ENCODE results near the gene BHMT2. TPM values are rescaled to one million over a fixed set of nuclear protein-coding genes. Genes with fewer than 3 reads are reported as not detected.

Gene BHMT2
- polyA plus RNA-seq, 1 donor from 2014 or later: not detected

DNA sequence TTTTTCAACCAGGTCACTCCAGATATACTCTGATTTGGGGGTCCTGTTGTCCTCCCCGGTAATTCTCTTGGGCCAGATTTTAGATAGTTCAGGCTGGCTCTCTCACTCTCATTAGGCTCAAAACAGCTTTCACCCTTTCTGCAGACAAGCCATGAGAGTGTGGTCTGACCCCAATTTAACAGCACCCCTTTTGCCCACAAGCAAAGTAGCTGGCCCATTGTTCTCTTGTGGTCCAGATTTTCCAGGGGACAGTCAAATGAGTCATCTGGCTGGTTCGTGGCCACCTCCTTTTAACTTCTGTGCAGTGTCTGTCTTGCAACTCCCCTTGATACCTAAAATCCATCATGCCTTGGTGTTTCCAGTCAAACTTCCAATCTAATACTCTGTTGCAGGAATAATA is 16.5 kb downstream of the BHMT2 start:
- H3K27ac Mint-ChIP-seq: no peak overlapping the region
- H3K4me1 Mint-ChIP-seq: no peaks in the 10 kb centered on the region
- H3K9me3 Mint-ChIP-seq: no peaks in the 10 kb centered on the region
- H3K36me3 Mint-ChIP-seq: peaks cover 2% of the 10 kb centered on the region
- no peak overlapping the region for H3K4me3 Mint-ChIP-seq
- peaks cover 3% of the 10 kb centered on the region for H3K27me3 Mint-ChIP-seq

DNA sequence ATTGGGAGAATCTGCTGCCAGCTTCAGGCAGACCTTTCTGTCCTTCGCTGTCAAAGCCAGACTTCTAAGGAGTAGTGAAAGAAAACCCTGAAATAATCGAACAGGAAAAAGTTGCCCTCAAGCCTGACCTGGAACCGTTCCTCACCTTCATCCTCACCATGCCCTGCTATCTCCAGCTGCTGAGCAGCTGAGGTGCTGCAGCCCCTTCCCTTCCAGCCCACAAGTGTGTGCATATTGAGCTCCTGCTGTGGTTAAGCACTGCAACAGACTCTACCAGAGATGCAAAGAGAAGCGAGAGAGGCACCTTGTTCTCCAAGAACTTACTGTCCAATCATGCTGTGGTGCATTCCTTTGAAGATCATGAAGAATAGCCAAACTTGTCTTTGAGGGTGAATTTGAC is 18.9 kb downstream of the BHMT2 start:
- no peaks in the 10 kb centered on the region for H3K36me3 Mint-ChIP-seq
- no peaks in the 10 kb centered on the region for H3K9me3 Mint-ChIP-seq
- H3K4me3 Mint-ChIP-seq: no peak overlapping the region
- H3K4me1 Mint-ChIP-seq: no peaks in the 10 kb centered on the region
- H3K27me3 Mint-ChIP-seq: peaks cover 4% of the 10 kb centered on the region
- no peak overlapping the region for H3K27ac Mint-ChIP-seq

DNA sequence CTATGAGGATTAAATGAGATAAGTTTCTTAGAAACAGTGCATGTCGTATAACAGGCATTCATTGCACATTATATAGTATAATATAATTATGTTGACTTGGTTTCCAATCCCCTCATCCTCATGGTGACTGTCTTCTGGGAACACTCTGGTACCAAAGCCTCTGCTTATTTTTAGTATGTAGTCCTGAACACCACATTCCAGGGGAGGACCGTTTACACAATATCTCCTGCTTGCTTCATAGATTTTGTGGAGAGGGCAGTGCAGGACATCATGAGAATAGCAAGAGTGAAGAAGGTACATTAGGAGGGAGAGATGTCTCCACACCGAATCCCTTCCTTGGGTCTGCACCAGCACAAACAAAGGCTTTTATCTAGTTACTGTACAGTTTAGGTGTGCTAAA is 21.5 kb downstream of the BHMT2 start:
- no peak overlapping the region for H3K27ac Mint-ChIP-seq
- H3K36me3 Mint-ChIP-seq: no peaks in the 10 kb centered on the region
- H3K4me3 Mint-ChIP-seq: no peak overlapping the region
- no peaks in the 10 kb centered on the region for H3K4me1 Mint-ChIP-seq
- no peaks in the 10 kb centered on the region for H3K9me3 Mint-ChIP-seq
- peaks cover 5% of the 10 kb centered on the region for H3K27me3 Mint-ChIP-seq

DNA sequence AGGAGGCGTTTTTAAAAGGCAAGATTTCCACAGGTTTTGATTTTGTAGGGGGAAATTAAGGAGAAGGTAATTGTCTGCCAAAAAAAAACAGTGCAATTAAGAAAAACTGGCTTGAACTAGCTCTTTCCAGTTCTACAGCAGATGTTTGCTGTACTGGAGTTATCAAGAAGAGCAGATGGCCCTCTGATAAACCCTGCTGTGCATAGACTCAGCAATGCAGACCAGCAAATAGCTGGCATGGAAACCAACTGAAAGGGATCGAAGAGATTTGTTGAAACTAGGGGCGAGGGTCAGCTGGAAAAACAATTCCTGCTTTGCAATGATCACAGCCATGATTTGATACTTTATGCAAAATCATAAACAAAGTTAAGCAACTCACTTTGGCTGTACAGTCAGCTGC is 24.2 kb downstream of the BHMT2 start:
- Mint-ChIP-seq H3K4me1 (no peaks in the 10 kb centered on the region), H3K27ac (no peak overlapping the region), H3K9me3 (no peaks in the 10 kb centered on the region), H3K36me3 (no peaks in the 10 kb centered on the region), H3K27me3 (peaks cover 4% of the 10 kb centered on the region), H3K4me3 (no peak overlapping the region)

DNA sequence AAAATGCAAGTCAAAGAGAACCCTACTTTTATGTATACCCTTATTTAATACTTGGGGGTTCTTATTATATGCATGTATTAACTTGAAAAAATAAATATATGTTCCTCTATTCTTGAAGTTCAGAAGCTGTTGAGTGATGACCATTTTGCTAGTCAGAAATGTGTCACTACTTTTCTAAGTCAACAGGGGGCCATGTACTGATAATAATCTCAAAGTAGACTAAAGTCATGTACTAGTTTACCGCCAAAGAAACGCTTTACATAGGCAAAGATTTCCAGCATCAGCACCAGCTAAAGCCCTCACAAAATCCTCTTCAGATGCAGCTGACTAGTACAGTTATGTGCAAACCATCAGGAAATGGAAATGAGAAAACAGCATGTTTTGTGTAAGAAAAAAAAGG is 36.3 kb downstream of the BHMT2 start:
- peaks cover 0 to 5% (median 0%) of the 10 kb centered on the region in 3 donors for H3K9me3 Mint-ChIP-seq
- peaks cover 17% of the 10 kb centered on the region for H3K27me3 Mint-ChIP-seq
- no peak overlapping the region for H3K27ac Mint-ChIP-seq
- no peak overlapping the region for H3K4me3 Mint-ChIP-seq
- H3K4me1 Mint-ChIP-seq: no peaks in the 10 kb centered on the region
- no peaks in the 10 kb centered on the region for H3K36me3 Mint-ChIP-seq

DNA sequence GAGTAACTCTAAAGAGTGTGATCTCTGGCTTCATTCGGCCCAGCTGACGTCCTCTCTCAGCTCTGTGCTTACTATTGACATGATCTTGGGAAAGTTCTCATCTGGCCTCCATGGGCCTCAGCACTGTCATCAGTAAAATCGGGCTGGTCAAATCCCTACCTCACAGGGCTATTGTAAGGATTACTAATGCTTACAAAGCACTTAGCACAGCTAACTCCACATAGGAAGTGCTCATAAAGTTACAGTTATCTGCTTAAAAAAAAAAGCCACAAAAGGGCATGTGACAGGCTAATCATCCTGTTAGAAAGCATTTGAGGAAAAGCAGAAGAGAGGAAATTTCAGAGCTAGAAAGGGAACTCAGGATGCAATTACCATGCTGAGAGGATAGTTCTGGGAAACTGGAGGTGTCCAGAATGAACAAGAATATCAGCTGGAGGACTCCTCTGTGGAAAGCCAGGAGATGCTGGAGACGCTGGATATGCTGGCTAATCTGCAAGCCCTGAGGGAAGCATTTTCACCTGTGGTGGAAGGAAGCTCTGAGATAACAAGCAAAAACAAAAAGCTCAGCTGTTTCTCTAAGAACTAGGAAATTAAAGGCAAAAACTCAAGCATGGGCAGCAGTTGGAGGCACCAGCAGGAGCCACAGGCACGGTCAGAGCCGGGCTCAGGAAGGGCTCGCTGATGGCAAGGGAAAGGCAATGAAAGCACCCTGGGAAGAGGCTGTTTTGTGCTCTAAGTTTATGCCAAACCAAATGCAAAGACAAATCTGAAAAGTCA is 37.6 kb downstream of the BHMT2 start:
- Mint-ChIP-seq H3K36me3 (no peaks in the 10 kb centered on the region), H3K9me3 (no peaks in the 10 kb centered on the region), H3K27me3 (peaks cover 24% of the 10 kb centered on the region), H3K4me3 (no peak overlapping the region), H3K27ac (peak overlapping the region in 2 of 3 donors; percentile 12 to 24), H3K4me1 (no peaks in the 10 kb centered on the region)

DNA sequence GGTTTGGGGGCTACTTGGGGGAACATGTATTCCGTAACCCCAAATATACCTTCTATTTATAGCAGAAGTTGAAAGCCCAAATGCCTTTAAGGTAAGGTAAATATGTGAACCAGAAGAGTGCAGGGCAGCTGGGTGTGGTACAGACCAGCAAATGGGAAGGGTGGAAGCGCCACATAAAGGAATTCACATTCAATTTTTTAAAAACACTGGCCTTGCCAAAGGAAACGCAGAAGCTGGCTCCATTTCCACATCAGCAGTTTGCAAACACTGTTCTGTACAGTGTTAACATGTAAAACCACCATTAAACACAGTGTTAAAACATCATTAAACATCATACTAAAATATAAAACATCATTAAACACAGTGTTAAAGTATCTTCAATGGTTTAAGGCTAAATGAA is 38.5 kb downstream of the BHMT2 start:
- Mint-ChIP-seq H3K4me3 (no peak overlapping the region), H3K9me3 (no peaks in the 10 kb centered on the region), H3K27ac (no peak overlapping the region), H3K4me1 (no peaks in the 10 kb centered on the region), H3K36me3 (no peaks in the 10 kb centered on the region), H3K27me3 (peaks cover 28% of the 10 kb centered on the region)

DNA sequence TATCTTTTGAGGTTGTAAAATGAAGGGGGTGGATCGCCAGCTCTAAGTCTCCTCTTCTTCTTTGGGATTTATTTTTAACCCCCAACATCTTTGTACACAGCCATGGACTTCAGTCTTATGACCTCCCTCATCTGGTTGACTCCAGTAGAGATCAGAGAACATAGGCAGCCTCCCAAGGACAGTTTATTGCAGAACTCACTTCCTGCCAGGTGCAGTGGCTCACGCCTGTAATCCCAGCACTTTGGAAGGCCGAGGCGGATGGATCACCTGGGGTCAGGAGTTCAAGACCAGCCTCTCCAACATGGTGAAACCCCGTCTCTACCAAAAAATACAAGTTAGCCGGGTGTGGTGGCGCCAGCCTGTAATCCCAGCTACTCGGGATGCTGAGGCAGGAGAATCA is 39.2 kb downstream of the BHMT2 start:
- Mint-ChIP-seq H3K4me3 (no peak overlapping the region), H3K9me3 (no peaks in the 10 kb centered on the region), H3K27me3 (peaks cover 28% of the 10 kb centered on the region)

DNA sequence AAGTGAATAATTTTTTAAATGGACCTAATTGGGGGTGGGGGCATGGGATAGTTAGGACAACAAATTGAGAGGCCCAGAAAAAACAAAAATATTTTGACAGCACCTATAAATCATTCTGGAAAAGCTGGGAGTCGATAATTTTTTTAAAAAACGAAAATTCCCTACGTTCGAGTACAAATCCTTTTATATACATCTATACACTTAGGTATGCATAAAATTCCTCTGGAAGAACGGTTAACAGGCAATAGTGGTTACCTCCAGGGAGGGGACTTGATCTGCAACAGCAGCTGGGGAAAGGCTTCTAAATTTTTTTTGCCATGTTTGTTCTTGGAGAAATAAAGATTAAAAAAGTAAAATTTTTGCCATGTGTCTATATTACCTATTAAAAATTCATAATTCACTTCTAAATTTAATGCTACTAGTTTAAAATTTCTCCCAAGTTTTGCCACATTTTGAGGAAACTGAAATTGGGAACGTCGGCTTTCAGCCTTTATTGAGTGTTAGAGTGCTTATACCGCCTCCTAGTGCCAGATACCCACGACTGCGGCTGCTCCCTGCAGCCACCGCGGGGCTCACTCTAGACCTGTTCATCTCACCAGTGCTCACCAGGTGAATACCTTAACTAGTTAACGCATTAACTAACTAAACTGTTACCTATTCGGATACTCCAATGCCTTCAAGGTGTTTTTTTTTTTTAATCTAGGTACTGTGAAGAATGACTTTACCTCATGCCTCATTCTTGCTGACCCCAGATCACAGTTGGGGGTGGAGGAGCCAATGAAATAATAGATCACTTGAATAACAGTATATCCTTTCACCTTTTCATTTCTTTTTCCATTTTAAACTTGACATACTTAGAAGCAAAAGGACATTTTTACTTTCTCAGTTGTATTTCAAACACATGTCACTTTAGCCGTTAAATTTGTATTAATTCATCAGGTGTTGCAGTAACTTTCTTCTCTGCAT is 40.2 kb downstream of the BHMT2 start:
- Mint-ChIP-seq H3K27me3 (peaks cover 27% of the 10 kb centered on the region), H3K36me3 (no peaks in the 10 kb centered on the region), H3K27ac (no peak overlapping the region), H3K4me3 (no peak overlapping the region), H3K9me3 (no peaks in the 10 kb centered on the region), H3K4me1 (no peaks in the 10 kb centered on the region)

More for the DNA sequence above, 39.2 kb downstream of the BHMT2 start:
- Mint-ChIP-seq H3K27ac (no peak overlapping the region), H3K4me1 (no peaks in the 10 kb centered on the region), H3K36me3 (no peaks in the 10 kb centered on the region)

DNA sequence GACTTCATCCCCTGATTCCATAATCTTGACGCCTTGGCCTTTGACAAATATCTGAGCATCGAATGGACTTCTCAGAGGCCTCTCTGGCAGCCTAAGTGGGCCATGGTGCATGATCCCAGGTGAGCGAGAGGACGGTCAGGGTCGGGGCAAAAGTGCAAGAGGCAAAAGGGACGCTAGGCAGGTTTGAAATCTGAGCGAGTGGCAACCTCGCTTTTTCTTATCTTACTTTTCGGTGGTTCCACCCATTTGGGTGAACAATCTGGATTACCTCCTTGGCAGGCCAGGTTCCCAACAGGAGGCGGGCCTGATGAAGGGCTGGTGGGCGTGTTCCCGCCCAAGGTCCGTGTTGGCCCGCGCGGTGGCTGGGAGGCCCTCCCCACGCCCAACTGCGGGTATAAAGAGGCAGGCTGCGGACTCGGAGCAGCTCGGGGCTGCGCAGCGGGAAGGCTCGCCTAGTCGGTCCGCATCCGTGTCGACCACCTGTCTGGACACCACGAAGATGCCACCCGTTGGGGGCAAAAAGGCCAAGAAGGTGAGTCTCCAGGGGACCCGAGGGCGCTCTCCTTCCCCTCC is 41.9 kb downstream of the BHMT2 start, which contains the start of gene BHMT:
TSS of gene BHMT (plus strand) at position 423 of the 573 bp plus-strand sequence. CDS start at position 500, 77 bp downstream.
- H3K36me3 Mint-ChIP-seq: no peaks in the 10 kb centered on the region
- no peak within 1 kb of the TSS for H3K4me3 Mint-ChIP-seq
- H3K9me3 Mint-ChIP-seq: no peaks in the 10 kb centered on the region
- peaks cover 27% of the 10 kb centered on the region for H3K27me3 Mint-ChIP-seq
- no peaks in the 10 kb centered on the region for H3K4me1 Mint-ChIP-seq
- H3K27ac Mint-ChIP-seq: no peak within 1 kb of the TSS

DNA sequence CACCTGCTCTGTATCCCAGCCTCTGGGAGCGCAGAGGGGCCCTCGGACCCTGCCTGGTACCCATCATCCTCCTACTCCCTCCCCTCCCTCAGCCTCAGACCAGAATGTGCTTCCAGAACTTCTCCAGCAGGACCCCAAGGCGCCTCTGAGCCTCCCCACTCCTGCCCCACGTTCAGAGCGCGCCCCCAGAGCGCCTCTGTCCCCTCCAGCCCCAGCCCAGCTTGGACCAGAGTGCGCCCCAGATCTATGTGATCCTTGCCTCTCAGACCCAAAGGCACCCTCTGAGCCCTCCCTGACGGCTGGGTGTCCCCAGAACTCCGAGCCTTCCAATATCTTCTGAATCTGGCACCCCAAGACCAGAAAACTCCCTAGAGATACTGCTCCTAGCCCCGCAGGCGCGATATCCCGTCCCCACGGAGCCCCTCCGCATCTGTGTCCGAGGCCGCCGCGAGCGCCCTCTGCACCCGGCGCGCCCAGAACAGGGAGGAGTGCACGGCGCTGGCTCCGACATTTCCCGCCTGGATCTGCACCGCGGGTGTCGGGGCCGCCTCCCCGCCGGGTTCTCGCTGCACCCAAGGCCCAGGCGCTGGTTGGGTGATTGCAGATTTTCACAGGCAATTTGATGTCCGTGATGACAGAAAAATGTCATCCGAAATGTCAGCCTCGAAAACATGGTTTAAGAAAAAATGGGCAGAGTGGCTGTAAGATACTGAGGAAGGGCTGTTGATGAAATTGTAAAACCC is 42.6 kb downstream of the BHMT2 start:
- Mint-ChIP-seq H3K4me1 (no peaks in the 10 kb centered on the region), H3K36me3 (no peaks in the 10 kb centered on the region), H3K4me3 (no peak overlapping the region), H3K9me3 (no peaks in the 10 kb centered on the region), H3K27me3 (peaks cover 26% of the 10 kb centered on the region), H3K27ac (no peak overlapping the region)

DNA sequence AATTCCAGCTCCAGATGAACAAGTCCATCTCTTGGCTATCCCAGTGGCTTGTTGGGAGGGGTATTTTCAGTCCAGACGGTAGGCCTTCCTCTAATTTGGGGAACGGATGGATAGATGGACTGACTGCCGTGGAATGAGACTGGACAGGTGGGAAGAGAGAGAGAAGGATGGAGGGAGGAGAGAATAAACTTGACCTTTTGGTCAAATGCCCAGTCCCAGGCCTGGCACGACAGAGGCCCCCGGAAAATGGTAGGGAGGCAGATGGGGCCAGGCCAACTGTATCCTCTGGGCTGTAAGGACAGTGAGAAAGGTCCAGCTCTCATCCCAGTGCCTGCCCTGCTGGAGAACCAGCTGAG is 43.1 kb downstream of the BHMT2 start:
- peaks cover 26% of the 10 kb centered on the region for H3K27me3 Mint-ChIP-seq
- no peak overlapping the region for H3K4me3 Mint-ChIP-seq
- H3K9me3 Mint-ChIP-seq: no peaks in the 10 kb centered on the region
- H3K36me3 Mint-ChIP-seq: no peaks in the 10 kb centered on the region
- no peaks in the 10 kb centered on the region for H3K4me1 Mint-ChIP-seq
- no peak overlapping the region for H3K27ac Mint-ChIP-seq

DNA sequence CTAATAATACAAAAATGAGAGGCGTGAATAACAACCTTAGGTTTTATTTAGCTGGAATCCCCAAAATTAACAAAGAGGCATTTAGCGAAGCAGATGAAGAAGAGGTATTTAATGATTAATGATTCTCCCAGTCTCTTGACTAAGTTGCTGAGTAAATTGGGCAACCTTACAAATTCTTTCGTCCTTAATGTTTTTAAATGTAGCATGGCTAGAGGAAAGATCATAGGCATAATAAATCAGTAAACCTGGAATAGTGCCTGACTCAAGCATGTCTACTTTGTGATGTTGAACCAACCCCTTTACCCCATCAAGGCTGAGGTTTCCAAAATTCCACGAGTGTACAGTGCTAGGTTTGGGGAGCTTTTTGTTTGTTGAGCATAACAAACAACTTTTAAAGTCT is 49.9 kb downstream of the BHMT2 start:
- Mint-ChIP-seq H3K36me3 (peaks cover 8% of the 10 kb centered on the region), H3K4me3 (no peak overlapping the region), H3K4me1 (no peaks in the 10 kb centered on the region), H3K27ac (no peak overlapping the region), H3K27me3 (no peaks in the 10 kb centered on the region), H3K9me3 (no peaks in the 10 kb centered on the region)

DNA sequence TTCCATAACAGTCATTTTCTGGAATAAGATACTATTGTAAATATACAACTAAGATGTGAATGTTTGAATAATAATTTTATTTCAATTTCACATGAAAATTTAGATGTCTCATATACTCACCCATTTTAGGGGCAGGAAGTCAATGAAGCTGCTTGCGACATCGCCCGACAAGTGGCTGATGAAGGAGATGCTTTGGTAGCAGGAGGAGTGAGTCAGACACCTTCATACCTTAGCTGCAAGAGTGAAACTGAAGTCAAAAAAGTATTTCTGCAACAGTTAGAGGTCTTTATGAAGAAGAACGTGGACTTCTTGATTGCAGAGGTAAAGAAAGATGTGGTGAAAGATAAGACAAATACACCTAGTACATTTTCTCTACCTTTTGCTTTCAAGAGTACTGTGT is 50.7 kb downstream of the BHMT2 start:
- no peaks in the 10 kb centered on the region for H3K9me3 Mint-ChIP-seq
- no peak overlapping the region for H3K4me3 Mint-ChIP-seq
- peaks cover 8% of the 10 kb centered on the region for H3K36me3 Mint-ChIP-seq
- H3K27me3 Mint-ChIP-seq: no peaks in the 10 kb centered on the region
- H3K4me1 Mint-ChIP-seq: no peaks in the 10 kb centered on the region
- H3K27ac Mint-ChIP-seq: no peak overlapping the region

DNA sequence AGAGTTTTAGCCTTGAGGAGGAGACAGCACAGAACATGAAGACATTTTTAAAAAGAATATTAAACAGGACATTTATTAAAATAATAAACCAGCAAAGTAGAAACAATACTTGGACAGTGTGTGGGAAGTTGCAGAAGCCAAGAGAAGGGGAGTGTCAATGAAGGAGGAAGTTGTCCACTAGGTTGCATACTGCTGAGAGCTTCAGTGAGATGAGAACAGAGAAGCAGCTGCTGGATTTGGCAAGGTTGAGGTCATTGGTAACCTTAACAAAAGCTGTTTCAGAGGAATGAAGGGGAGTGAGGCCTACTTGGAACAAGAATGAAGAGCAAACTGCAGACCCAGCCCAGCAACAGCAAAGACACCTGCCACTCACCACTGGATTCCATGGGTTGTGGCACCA is 53.4 kb downstream of the BHMT2 start:
- Mint-ChIP-seq H3K4me1 (no peaks in the 10 kb centered on the region), H3K4me3 (no peak overlapping the region), H3K27me3 (no peaks in the 10 kb centered on the region), H3K9me3 (no peaks in the 10 kb centered on the region), H3K27ac (no peak overlapping the region), H3K36me3 (peaks cover 9% of the 10 kb centered on the region)

Measured in IgD-negative memory B cell (primary cell).